HTR-8/SVneo (cell line): Measurements from ENCODE around the gene CD5L.

ENCODE experiments used
- DNase-seq: peaks from one replicate; pipeline ENCODE4 v3.0.0; 2011; ENCODE audit warnings: low spot score, mixed read lengths; ENCODE audit not compliant: insufficient read length
- FAIRE-seq: peaks from 2 replicates; lab custom pipeline; 2011; peaks lifted over from hg19 to GRCh38; lab: Jason Lieb, UNC

CD5L gene

DNA sequence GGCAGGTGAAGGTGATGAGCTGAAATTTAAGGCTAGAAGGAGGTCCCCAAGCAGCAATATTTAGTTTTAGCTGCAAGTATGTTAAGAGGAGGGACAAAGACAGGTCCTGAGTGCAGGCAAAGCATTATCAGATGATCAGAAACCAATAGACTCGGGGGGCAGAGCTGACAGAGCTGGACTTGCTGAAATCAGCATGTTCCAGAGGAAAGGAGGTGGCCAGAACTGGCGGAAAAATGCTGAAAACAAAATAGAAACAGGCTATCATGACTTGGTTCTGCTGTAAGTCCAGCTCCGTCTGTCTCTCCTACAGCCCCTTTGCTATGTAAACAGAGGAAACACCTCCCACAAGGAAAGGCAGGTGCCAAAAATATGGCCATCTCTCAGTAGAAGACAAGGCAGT, at the start of gene CD5L:
CD5L (minus strand) TSS at position 101 of the 400 bp plus-strand sequence. CDS start 107 bp downstream, outside the sequence.
- FAIRE-seq = no peak

DNA sequence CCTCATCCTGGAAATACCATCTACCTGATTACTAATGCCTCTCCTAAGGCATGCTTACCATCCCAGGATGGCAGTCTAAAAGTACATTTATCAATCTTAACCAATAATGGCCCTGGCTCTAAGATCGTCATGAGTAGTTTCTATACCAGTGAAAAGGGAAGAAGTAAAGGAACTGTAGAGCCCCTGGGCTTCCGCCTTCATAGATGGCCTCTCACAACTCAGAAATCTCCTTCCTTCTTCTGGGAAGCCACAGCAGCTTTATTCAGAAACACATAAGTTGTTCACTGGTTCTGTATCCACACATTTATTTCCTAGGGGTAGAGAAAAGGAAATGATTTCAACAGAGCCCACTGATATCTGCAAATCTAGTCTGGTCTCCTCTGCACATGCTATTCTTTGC, 41.0 kb upstream of the CD5L start:
- FAIRE-seq (no peak), DNase-seq (no peak)

More for the DNA sequence above, at the start of gene CD5L:
- DNase-seq = no peak

DNA sequence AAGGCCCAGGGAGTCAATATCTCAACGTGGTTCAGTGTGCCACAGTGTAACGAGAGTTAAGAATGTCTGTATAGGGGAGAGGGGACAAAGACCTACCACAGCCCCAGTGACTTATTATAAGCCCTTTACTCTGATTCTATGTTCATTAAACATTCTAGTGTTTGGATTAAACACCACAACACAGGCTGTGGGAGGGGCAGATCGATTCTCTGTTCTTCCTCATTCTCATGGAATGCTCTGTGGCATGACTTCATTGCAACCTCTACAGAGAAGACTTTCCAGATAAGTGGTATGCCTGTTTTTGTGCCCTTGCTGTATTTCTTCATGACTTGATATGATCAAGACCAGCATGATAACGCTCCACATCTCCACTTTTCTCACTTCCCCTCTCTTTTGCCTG, 39.0 kb upstream of the CD5L start:
- FAIRE-seq (no peak), DNase-seq (no peak)

DNA sequence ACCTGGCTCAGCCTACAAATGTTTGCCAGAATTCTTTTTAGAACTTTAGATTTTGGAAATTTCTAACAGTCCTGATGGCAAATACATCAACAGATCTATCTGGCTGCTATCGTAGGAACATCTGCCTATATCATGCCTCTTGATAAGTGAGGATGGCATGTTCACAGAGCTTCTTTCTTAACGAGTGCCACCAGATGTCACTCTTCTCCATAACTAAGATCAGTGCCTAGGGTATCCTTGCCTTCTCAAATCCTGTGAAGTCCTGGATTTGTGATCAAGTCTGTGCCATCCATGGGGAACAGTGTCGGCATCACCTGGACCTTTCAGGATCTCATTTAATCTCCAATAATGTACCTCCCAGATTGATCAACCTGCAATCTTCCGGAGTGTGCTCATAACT, 36.5 kb upstream of the CD5L start:
- peak; percentile 6 for DNase-seq
- FAIRE-seq = no peak

DNA sequence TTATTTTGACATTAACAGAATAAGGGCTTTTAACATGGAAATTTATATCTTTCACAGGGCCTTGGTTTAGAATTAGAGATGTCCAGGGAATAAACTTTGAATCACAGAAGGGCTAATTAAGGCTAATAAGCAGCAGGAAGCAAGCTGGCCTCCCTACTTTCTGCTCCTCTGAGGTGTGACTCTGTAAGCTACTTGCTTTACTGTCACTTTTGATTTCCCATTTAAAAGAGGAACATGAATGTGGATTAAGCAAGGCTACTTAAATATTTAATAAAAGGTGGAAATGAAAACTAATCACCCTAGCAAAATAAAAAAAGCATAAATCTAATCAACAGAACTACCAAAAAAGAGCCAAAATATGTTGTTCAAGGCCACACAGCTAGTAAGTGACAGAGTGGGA, 28.9 kb upstream of the CD5L start:
- no peak for DNase-seq
- FAIRE-seq = no peak

DNA sequence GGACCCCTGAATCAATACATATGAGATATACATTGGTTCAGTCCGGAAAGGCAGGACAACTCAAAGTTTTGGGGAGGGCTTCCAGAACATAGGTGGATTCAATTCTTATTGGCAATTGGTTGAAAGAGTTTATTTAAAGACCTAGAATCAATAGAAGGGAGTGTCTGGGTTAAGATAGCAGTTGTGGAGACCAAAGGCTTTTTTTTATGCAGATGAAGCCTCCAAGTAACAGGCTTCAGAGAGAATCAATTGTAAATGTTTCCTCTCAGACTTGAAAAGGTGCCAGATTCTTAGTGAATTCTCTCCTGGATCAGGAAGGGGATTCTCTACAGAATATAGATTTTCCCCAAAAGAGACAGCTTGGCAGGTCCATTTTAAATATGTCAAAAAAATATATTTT, 27.0 kb upstream of the CD5L start:
- FAIRE-seq (no peak), DNase-seq (no peak)

DNA sequence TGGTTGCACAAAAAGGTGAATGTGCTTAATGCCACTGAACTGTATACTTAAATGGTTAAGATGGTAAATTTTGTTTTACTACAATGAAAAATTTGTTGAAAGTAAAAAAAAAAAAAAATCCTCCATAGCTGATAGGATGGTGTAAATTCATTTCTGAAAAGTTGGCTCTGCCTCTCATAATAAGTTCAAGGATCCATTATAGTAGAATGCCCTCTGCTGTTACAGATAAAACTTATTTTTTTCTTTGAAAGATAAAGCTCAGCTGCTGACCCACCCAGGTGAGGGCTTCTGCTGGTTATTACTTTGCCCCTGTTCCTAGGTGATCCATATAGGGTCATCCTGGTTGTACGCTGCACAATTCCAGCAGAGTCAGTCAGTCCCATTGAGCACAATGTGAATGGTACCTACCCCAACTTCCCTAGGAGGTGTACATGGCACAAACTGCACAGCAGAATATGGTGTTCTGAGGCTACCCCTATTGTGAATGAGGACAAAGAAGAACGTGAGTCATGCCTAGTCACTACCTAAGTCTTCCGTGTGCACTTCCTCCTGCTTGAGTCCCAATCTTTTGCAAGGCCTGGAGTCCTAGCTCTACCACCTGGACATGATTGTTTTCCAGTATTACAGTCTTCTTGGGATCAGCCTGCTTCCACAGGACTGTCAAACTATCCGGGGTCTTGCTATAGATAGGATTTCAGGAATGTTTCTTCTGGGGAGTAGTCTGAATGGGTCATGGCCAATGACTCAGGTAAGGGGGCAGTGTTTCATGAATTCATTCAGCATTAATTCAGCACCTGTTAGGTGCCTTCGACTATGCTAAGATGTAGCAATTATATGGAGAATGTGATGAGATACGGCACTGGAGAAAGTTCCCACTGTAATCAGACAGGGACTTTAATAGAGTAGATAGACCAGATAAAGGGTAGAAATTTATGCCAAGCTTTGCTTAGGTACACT, 20.8 kb upstream of the CD5L start:
- DNase-seq (no peak), FAIRE-seq (no peak)

DNA sequence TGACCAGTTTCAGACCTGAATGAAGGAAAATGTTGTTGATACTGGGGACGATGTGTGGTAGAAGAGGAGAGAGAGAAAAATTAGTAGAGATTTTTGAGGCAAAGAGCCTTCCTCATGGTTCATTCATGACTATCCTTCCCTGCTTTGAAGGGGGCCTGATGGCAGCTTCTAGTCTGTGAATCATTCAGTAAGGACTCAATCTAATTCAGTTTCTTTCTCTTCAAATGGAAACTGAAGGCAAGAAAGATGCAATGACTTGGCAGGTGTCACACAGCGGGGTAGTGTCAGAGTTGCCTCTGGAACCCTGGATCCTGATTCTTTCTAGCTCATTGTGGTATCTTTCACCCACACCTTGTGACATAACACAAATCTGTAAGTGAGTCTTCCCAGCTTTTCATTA, 14.9 kb upstream of the CD5L start:
- no peak for DNase-seq

DNA sequence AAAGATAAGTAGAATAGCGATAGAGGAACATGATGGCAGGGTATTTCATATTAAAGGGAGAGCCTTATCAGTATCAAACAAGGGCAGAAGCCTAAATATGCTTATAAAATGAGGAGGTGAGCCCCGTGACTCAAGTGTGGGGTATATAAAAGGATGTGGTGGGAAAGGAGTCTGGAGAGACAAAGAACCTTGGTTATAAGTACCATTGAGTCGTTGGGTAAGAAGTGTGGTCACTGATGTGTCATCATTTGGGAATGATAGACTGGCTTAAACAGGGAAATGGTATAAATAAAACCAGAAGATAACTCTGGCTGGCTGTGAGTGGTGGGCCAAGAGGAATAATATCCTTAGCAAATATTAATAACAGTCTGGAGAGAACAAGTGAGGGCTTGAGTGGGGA, 10.9 kb upstream of the CD5L start:
- DNase-seq (no peak), FAIRE-seq (no peak)

More for the DNA sequence above, 14.9 kb upstream of the CD5L start:
- FAIRE-seq = no peak

DNA sequence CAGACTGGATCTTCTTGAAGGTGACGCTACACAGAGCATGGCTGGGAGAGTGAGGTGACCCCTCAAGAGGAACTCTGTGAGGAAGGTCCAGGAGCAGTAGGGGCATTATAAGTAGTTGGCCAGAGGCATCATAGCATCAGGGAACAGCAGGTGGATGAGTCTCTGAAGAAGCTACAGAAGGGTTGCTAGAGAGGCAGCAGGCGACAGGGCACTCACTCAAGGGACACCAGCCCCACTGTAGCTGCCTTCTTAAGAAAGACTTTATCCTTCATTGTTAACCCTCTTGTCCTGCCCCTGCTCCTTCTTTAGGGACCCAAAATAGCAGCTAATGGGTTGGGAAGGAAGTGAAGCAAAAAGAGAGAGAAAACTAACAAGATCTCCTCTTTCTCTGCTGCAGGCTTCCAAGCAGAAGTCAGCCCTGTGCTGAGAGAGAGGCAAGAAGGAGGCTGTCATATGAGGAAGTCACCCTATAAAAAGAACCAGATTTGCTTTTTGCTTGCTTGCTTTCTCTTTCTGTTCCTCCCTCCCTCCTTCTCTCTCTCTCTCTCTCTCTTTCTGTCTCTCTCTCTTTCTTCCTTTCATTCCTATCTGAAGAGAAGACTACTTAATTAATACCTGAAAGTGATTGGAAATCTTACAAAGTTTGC, 7.7 kb upstream of the CD5L start:
- no peak for FAIRE-seq
- DNase-seq = no peak

DNA sequence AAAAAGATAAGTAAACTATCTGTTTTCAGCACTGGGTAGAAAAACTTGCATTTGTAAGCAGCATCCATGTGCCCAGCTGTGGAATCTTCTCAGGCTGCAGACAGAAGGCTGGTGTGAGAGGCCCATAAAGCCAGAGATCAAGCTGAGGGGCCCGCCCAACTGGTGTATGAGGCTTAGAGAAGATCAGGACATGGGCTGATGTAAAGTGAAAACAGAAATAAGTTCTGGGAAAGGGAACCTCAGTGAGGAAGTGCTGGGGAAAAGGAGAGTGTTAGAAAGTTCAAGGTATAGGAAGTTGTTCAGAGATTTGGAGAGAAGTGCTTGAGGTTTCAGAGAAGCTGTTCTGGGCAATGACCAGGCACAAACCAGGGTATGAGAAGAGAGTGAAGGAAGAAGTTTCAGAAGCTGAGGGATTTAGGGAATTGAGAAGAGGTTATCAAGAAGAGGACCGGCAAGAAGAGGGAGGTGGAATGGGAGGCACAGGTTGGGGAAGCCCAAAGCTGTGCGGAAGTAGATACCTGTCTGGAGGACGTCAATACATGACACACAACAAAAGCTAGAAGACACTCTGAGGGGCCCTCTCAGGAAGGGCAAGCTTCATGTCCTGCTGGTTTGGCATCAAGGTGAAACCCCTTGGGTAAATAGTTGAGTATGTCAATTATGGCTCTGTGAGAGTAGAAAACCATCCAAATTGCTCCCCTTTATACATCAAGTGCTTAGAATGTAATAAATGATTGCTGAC, 2.7 kb upstream of the CD5L start:
- FAIRE-seq (no peak), DNase-seq (no peak)

DNA sequence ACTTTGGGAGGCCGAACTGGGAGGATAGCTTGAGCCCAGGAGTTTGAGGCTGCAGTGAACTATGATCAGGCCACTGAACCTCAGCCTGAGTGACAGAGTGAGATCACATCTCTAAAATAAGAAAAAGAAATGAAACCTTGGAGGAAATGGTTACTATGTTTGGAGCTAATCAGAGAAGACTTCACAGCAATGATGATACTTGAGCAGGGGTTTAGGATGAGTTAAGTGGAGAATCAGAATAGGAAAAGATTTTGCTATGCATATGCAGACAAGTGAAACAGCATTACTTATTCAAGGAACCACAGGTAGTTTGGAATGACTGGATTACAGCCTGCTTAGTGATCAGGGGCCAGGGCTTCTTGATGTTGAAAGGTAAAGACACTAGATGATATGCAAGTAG, 1.3 kb upstream of the CD5L start:
- DNase-seq (no peak), FAIRE-seq (no peak)

DNA sequence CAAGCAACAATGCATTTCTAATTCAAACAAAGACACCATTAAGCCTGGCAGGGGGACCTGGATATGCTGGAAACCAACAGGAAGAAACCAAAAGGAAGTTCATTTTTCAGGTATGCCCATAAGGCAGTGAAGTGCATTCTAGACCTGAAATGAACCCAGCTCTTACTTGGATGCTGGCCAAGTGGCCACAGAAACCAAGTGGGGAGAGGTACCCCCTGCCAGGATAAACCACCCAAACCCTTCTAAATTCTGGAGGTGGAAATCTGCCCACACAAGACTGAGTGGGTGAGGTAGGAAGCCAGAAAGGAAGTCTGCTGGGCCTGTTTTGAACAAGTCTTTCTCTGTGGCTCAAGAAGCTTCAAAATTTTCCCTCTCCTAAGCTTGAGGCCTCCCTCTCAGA, 2.6 kb downstream of the CD5L start:
- no peak for DNase-seq
- FAIRE-seq = no peak

DNA sequence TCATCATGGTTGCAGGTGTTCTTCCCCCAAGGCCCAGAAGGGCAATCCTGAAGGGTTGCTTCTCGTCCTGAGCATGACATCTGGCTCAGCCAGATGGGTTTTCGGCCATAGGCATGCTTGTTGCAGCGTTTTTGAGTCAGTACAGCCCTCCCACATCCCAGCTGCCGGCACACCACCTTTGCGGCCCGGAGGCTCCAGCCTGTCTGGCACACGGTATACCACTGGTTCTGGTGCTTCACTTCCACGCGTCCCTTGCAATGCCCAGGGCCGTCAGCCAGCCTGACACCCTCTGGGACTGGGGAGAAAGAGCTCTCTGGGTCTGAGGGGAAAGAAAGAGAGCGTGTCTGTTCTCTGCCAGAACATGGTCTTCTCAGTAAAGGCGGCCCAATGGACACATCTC, 7.2 kb downstream of the CD5L start:
- no peak for FAIRE-seq
- no peak for DNase-seq

DNA sequence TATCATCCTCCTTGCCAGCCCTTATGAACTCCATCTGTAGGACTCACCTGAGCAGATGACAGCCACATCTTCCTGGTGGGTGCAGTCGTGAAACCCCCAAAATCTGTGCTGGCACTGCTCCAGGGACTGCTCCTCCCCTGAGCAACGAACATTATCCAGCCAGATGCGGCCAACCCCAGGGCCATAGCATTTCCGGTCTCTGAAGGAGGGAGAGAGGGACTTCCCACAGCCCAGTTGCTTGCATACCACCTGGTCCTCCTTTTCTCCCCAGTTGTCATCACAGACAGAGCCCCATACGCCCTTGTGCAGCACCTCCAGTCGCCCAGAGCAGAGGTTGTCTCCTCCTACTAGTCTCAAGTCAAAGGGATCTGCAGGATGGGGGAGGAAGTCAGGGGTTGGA, 8.5 kb downstream of the CD5L start:
- DNase-seq = no peak
- no peak for FAIRE-seq

DNA sequence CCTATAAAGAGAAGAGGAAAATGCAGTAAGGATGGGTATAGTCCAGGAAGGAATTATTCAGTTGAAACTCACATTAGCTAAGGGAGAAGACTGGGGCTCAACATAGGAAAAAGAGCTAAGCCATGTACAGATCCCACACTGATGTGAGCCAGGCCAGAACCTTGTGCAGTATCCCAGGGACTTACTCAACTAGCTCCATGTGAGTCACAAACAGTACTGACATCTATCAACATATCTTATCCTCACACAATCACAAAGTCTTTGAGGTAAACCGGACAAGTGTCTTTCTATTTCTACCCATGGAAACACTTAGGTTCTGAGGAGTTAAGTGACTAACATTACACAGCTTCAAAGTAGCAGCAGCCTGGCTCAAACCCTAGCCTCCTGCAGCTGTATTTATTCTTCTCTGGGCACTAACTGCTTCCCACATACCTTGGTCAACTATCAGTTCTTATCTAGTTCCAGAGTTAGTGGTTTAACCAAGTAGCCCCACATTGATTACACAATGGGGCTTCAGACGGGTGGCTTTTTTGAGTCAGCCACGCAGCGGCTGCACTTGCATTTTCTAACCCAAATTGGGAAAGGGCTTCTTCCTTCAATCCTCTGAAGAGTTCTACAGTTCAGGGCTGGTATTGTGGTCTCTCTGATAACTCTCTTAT, 9.5 kb downstream of the CD5L start:
- DNase-seq (no peak), FAIRE-seq (no peak)

DNA sequence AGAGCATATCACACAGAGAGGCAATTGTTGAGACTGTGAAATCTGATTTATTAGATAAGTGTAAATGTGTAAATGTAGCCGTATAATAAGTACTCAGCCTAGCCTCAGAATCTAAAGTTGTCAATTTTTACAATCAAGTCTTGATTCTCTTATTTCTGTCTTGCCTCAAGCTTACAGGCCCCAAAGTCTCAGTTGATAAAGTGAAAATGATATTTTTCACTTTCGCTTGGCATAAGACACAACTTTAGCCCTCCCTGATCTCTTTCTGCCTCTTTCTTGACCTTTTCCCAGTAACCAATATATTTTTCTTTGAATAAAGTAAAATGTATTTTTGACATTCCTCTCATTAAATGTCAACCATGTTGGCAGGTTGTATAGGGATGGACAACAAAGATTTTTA, 10.7 kb downstream of the CD5L start:
- FAIRE-seq (no peak), DNase-seq (no peak)

DNA sequence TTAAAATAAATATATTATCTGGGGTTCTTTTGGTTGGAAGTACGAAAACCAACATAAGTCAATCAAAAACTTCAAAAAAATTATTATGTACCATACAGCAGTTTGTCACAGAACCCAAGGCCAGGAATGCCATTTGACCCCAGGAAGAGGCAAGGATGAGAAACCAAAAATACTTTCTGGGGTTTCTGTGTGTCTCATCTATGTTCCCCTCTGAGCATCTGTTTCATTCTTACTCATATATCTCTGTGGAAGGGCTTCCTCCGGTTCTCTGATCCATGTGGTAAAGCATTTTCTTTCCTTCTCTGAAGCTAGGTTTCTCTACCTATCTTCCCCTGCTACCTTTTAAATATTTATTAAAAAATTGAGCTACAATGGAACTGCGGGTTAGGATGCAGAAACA, 11.9 kb downstream of the CD5L start:
- DNase-seq (no peak), FAIRE-seq (no peak)

DNA sequence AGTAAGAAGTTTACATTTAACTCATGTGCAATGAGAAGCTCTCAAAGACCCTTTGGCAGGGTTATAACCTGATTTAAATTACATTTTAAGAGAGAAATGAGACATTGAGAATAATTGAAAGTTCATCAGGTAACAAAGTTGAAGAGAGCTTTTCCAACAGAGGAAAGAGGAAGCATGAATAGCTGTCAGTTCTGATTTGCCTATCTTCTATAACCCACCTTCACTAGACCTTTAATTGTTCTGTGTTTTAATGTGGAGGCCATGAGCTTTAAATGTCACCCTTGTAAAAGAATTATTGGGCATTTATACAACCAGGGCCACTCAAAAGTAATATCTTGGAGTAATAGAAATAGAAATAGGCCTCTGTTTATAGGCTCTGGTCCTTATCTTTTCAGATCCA, 12.4 kb downstream of the CD5L start:
- no peak for DNase-seq
- no peak for FAIRE-seq

DNA sequence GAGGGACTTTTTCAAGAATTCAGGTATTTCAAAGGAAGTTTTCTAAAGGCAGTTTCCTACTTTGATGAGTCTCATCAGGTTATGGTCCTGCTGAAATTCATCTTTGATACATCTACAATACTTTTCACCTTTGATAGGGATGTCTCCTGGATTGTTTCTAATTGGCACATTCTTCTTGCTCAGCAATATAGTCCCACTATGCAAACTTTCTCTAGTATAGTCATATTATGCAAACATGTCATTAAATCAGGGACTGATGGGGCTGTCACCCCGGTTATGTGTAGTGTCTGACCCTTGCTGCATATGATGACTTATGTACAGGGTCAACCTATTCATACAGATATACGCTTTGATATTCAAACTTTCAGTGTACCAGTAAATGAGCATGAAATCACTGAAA, 21.3 kb downstream of the CD5L start:
- no peak for DNase-seq
- FAIRE-seq = no peak
